Activated naive CD8-positive, alpha-beta T cell (primary cell): ENCODE results near the gene GPR158.

ENCODE experiments used
- H3K27ac Mint-ChIP-seq: one replicate; pipeline ENCODE4 v1.8.0; 2021; ENCODE audit warnings: mixed read lengths
- H3K27me3 Mint-ChIP-seq: one replicate; pipeline ENCODE4 v1.8.0; 2021; ENCODE audit warnings: mixed read lengths
- H3K36me3 Mint-ChIP-seq: one replicate; pipeline ENCODE4 v1.8.0; 2021; ENCODE audit warnings: mixed read lengths
- H3K4me1 Mint-ChIP-seq: one replicate; pipeline ENCODE4 v1.8.0; 2021; ENCODE audit warnings: low read depth, mixed read lengths
- H3K4me3 Mint-ChIP-seq: one replicate; pipeline ENCODE4 v1.8.0; 2021; ENCODE audit warnings: mild to moderate bottlenecking, mixed read lengths
- H3K9me3 Mint-ChIP-seq: one replicate; pipeline ENCODE4 v1.8.0; 2021; ENCODE audit warnings: low read depth, mixed read lengths

The GPR158 gene

GRCh38 chr10:25505466-25505865 is 330.7 kb downstream of the GPR158 start:
- no peak overlapping the region for H3K4me3 Mint-ChIP-seq
- H3K4me1 Mint-ChIP-seq: no peaks in the 10 kb centered on the region
- H3K27ac Mint-ChIP-seq: no peak overlapping the region
- no peaks in the 10 kb centered on the region for H3K27me3 Mint-ChIP-seq
- no peaks in the 10 kb centered on the region for H3K9me3 Mint-ChIP-seq
- no peaks in the 10 kb centered on the region for H3K36me3 Mint-ChIP-seq

GRCh38 chr10:25506821-25507335 is 332.1 kb downstream of the GPR158 start:
- H3K4me1 Mint-ChIP-seq: no peaks in the 10 kb centered on the region
- H3K9me3 Mint-ChIP-seq: peaks cover 7% of the 10 kb centered on the region
- no peak overlapping the region for H3K4me3 Mint-ChIP-seq
- H3K27ac Mint-ChIP-seq: no peak overlapping the region
- H3K36me3 Mint-ChIP-seq: no peaks in the 10 kb centered on the region
- H3K27me3 Mint-ChIP-seq: no peaks in the 10 kb centered on the region

- Mint-ChIP-seq H3K36me3 (no peaks in the 10 kb centered on the region), H3K4me3 (no peak overlapping the region), H3K4me1 (no peaks in the 10 kb centered on the region), H3K27me3 (no peaks in the 10 kb centered on the region), H3K9me3 (peaks cover 9% of the 10 kb centered on the region), H3K27ac (no peak overlapping the region)
Observed at GRCh38 chr10:25508112-25508815, 333.5 kb downstream of the GPR158 start.

GRCh38 chr10:25509151-25509550 is 334.4 kb downstream of the GPR158 start:
- Mint-ChIP-seq H3K4me3 (no peak overlapping the region), H3K9me3 (peaks cover 11% of the 10 kb centered on the region), H3K27me3 (no peaks in the 10 kb centered on the region), H3K4me1 (no peaks in the 10 kb centered on the region), H3K27ac (no peak overlapping the region), H3K36me3 (no peaks in the 10 kb centered on the region)

- no peaks in the 10 kb centered on the region for H3K4me1 Mint-ChIP-seq
- H3K27ac Mint-ChIP-seq: no peak overlapping the region
- no peak overlapping the region for H3K4me3 Mint-ChIP-seq
- peaks cover 9% of the 10 kb centered on the region for H3K9me3 Mint-ChIP-seq
- peaks cover 1% of the 10 kb centered on the region for H3K27me3 Mint-ChIP-seq
- H3K36me3 Mint-ChIP-seq: no peaks in the 10 kb centered on the region
Observed at GRCh38 chr10:25522294-25522693, 347.5 kb downstream of the GPR158 start.

- Mint-ChIP-seq H3K4me1 (no peaks in the 10 kb centered on the region), H3K36me3 (no peaks in the 10 kb centered on the region), H3K4me3 (no peak overlapping the region), H3K27me3 (peaks cover 1% of the 10 kb centered on the region), H3K27ac (no peak overlapping the region), H3K9me3 (peaks cover 9% of the 10 kb centered on the region)
Observed at GRCh38 chr10:25522946-25523608, 348.3 kb downstream of the GPR158 start.

- Mint-ChIP-seq H3K4me1 (no peaks in the 10 kb centered on the region), H3K4me3 (no peak overlapping the region), H3K27me3 (no peaks in the 10 kb centered on the region), H3K9me3 (peaks cover 3% of the 10 kb centered on the region), H3K36me3 (no peaks in the 10 kb centered on the region), H3K27ac (no peak overlapping the region)
Observed at GRCh38 chr10:25530306-25530705, 355.5 kb downstream of the GPR158 start.

GRCh38 chr10:25531457-25532061 is 356.8 kb downstream of the GPR158 start:
- Mint-ChIP-seq H3K4me3 (no peak overlapping the region), H3K27me3 (no peaks in the 10 kb centered on the region), H3K36me3 (no peaks in the 10 kb centered on the region), H3K4me1 (no peaks in the 10 kb centered on the region), H3K27ac (no peak overlapping the region), H3K9me3 (peaks cover 3% of the 10 kb centered on the region)

GRCh38 chr10:25532213-25532612 is 357.4 kb downstream of the GPR158 start:
- H3K9me3 Mint-ChIP-seq: peaks cover 3% of the 10 kb centered on the region
- no peaks in the 10 kb centered on the region for H3K4me1 Mint-ChIP-seq
- no peak overlapping the region for H3K27ac Mint-ChIP-seq
- no peaks in the 10 kb centered on the region for H3K36me3 Mint-ChIP-seq
- no peak overlapping the region for H3K4me3 Mint-ChIP-seq
- no peaks in the 10 kb centered on the region for H3K27me3 Mint-ChIP-seq

GRCh38 chr10:25536027-25536426 is 361.2 kb downstream of the GPR158 start:
- peaks cover 3% of the 10 kb centered on the region for H3K9me3 Mint-ChIP-seq
- H3K4me3 Mint-ChIP-seq: no peak overlapping the region
- no peaks in the 10 kb centered on the region for H3K27me3 Mint-ChIP-seq
- H3K4me1 Mint-ChIP-seq: no peaks in the 10 kb centered on the region
- no peaks in the 10 kb centered on the region for H3K36me3 Mint-ChIP-seq
- no peak overlapping the region for H3K27ac Mint-ChIP-seq

- Mint-ChIP-seq H3K27me3 (peaks cover 2% of the 10 kb centered on the region), H3K4me3 (no peak overlapping the region), H3K9me3 (no peaks in the 10 kb centered on the region), H3K4me1 (no peaks in the 10 kb centered on the region), H3K36me3 (no peaks in the 10 kb centered on the region), H3K27ac (no peak overlapping the region)
Observed at GRCh38 chr10:25547382-25547781, 372.6 kb downstream of the GPR158 start.

- no peaks in the 10 kb centered on the region for H3K36me3 Mint-ChIP-seq
- no peaks in the 10 kb centered on the region for H3K9me3 Mint-ChIP-seq
- no peak overlapping the region for H3K27ac Mint-ChIP-seq
- no peaks in the 10 kb centered on the region for H3K4me1 Mint-ChIP-seq
- no peak overlapping the region for H3K4me3 Mint-ChIP-seq
- peaks cover under 1% of the 10 kb centered on the region for H3K27me3 Mint-ChIP-seq
Observed at GRCh38 chr10:25552283-25552919, 377.6 kb downstream of the GPR158 start.

GRCh38 chr10:25555865-25556264 is 381.1 kb downstream of the GPR158 start:
- Mint-ChIP-seq H3K9me3 (no peaks in the 10 kb centered on the region), H3K27ac (no peak overlapping the region), H3K4me3 (no peak overlapping the region), H3K4me1 (no peaks in the 10 kb centered on the region), H3K27me3 (no peaks in the 10 kb centered on the region), H3K36me3 (no peaks in the 10 kb centered on the region)

GRCh38 chr10:25556457-25556856 is 381.7 kb downstream of the GPR158 start:
- Mint-ChIP-seq H3K27ac (no peak overlapping the region), H3K27me3 (no peaks in the 10 kb centered on the region), H3K4me3 (no peak overlapping the region)

GRCh38 chr10:25557136-25557535 is 382.3 kb downstream of the GPR158 start:
- H3K4me1 Mint-ChIP-seq: no peaks in the 10 kb centered on the region
- H3K9me3 Mint-ChIP-seq: no peaks in the 10 kb centered on the region
- H3K4me3 Mint-ChIP-seq: no peak overlapping the region
- no peak overlapping the region for H3K27ac Mint-ChIP-seq
- H3K27me3 Mint-ChIP-seq: no peaks in the 10 kb centered on the region
- no peaks in the 10 kb centered on the region for H3K36me3 Mint-ChIP-seq

More at GRCh38 chr10:25556457-25556856, 381.7 kb downstream of the GPR158 start:
- no peaks in the 10 kb centered on the region for H3K9me3 Mint-ChIP-seq
- no peaks in the 10 kb centered on the region for H3K4me1 Mint-ChIP-seq
- H3K36me3 Mint-ChIP-seq: no peaks in the 10 kb centered on the region
